ENCODE results near the gene CD47. TPM values are rescaled to one million over a fixed set of nuclear protein-coding genes. Genes with fewer than 3 reads are reported as not detected.

CD47 gene
- total RNA-seq, 1 experiment from 2014 or later: 76.9 TPM

DNA sequence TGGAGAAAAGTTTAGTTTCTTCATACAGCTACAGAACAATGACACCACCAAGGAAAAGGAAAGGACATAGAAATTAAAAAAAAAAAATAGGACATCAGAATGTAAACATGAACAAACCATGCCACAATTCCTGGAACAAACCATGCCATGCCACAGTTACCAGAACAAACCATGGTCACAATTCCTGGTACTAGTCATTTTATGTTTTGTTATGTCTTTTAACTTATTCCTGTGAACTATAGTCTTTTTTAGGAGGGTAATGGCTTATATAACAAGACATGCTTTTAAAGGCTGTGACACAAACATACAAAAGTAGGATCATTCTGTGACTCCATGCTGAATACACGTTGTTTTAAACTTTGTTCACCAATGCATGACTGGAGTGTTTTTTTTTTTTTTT, 42.8 kb downstream of the CD47 start:
- no peak for TF ChIP-seq EZH2 (IDR thresholded peaks at IDR 0.05; ENCODE audit: low read depth)
- TF ChIP-seq, protein P1, sequence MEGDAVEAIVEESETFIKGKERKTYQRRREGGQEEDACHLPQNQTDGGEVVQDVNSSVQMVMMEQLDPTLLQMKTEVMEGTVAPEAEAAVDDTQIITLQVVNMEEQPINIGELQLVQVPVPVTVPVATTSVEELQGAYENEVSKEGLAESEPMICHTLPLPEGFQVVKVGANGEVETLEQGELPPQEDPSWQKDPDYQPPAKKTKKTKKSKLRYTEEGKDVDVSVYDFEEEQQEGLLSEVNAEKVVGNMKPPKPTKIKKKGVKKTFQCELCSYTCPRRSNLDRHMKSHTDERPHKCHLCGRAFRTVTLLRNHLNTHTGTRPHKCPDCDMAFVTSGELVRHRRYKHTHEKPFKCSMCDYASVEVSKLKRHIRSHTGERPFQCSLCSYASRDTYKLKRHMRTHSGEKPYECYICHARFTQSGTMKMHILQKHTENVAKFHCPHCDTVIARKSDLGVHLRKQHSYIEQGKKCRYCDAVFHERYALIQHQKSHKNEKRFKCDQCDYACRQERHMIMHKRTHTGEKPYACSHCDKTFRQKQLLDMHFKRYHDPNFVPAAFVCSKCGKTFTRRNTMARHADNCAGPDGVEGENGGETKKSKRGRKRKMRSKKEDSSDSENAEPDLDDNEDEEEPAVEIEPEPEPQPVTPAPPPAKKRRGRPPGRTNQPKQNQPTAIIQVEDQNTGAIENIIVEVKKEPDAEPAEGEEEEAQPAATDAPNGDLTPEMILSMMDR (conservative IDR thresholded peaks at IDR 0.05): no peak
- H3K4me2 ChIP-seq: no peak overlapping the region
- CTCF ChIA-PET: no interaction called here
- no peaks in the 10 kb centered on the region for H4K20me1 ChIP-seq (ENCODE audit: insufficient read depth)
- peaks cover 4% of the 10 kb centered on the region for H3K4me1 ChIP-seq (replicated peaks; ENCODE audit: insufficient read depth)
- peaks cover 3% of the 10 kb centered on the region for H3K36me3 ChIP-seq (ENCODE audit: low read depth)
- H3K9me2 ChIP-seq (ENCODE audit: insufficient read depth): no peaks in the 10 kb centered on the region
- no peak overlapping the region for H2AFZ ChIP-seq
- DNase-seq: no peak
- H3F3A ChIP-seq (ENCODE audit: insufficient read depth, low read depth): no peaks in the 10 kb centered on the region
- no TSS peak for BruUV-seq (replicated peaks)
- intact Hi-C loops (cut with micrococcal nuclease; ENCODE audit: unreplicated experiment): no loop called here
- no peaks in the 10 kb centered on the region for H3K9me3 ChIP-seq (ENCODE audit: insufficient read depth, low read depth)
- no peaks in the 10 kb centered on the region for H3K79me2 ChIP-seq (ENCODE audit: low read depth)
- H3K27me3 ChIP-seq (ENCODE audit: insufficient read depth, low read depth): no peaks in the 10 kb centered on the region
- H3K4me3 ChIP-seq: no peak overlapping the region
- POLR2A ChIA-PET (ENCODE audit: unreplicated experiment): interaction anchor here (0.6 kb wide), 1 partner anchor 120 kb away, joined by 7 read pairs; no protein-coding TSS in a partner anchor
- no peak overlapping the region for H3K27ac ChIP-seq

DNA sequence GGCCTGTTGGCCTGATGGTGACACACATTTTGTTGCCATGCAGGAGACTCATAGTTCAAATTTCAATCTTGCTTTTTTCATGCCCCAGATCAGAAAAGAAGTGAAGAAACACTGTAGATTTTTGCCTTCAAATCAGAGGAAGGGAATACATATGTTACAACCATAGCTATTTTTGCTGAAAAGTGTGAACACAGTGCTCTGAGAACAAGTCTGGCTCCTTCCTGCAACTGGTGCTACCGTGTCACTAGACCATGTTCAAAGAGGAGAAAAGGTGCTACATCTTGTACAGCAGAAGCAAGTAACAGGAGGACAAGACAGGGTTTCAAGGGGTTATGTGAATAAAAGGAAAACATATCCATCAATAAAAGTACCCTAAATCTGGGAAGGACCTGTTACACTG, 44.6 kb downstream of the CD47 start:
- TF ChIP-seq, protein P1 (conservative IDR thresholded peaks at IDR 0.05): no peak
- TF ChIP-seq EZH2 (IDR thresholded peaks at IDR 0.05; ENCODE audit: low read depth): no peak
- Histone ChIP-seq H3K4me1 (replicated peaks; ENCODE audit: insufficient read depth) (no peaks in the 10 kb centered on the region), H3K4me2 (no peak overlapping the region), H3K79me2 (ENCODE audit: low read depth) (no peaks in the 10 kb centered on the region), H2AFZ (no peak overlapping the region), H3K4me3 (no peak overlapping the region), H3K27me3 (ENCODE audit: insufficient read depth, low read depth) (no peaks in the 10 kb centered on the region), H3K9me2 (ENCODE audit: insufficient read depth) (no peaks in the 10 kb centered on the region), H3F3A (ENCODE audit: insufficient read depth, low read depth) (no peaks in the 10 kb centered on the region), H3K36me3 (ENCODE audit: low read depth) (peaks cover 3% of the 10 kb centered on the region), H4K20me1 (ENCODE audit: insufficient read depth) (no peaks in the 10 kb centered on the region), H3K9me3 (ENCODE audit: insufficient read depth, low read depth) (no peaks in the 10 kb centered on the region), H3K27ac (no peak overlapping the region)
- BruUV-seq (replicated peaks): no TSS peak
- no peak for DNase-seq
- intact Hi-C loops (cut with micrococcal nuclease; ENCODE audit: unreplicated experiment): no loop called here
- POLR2A ChIA-PET (ENCODE audit: unreplicated experiment): no interaction called here
- CTCF ChIA-PET: no interaction called here

- Histone ChIP-seq H3K4me1 (replicated peaks; ENCODE audit: insufficient read depth) (no peaks in the 10 kb centered on the region), H2AFZ (no peak overlapping the region), H3K9me2 (ENCODE audit: insufficient read depth) (no peaks in the 10 kb centered on the region), H3F3A (ENCODE audit: insufficient read depth, low read depth) (no peaks in the 10 kb centered on the region), H3K4me3 (no peak overlapping the region), H3K79me2 (ENCODE audit: low read depth) (no peaks in the 10 kb centered on the region), H3K4me2 (no peak overlapping the region), H3K36me3 (ENCODE audit: low read depth) (peaks cover 3% of the 10 kb centered on the region; the same call in 1 of the 2 replicates), H3K9me3 (ENCODE audit: insufficient read depth, low read depth) (no peaks in the 10 kb centered on the region), H4K20me1 (ENCODE audit: insufficient read depth) (no peaks in the 10 kb centered on the region), H3K27me3 (ENCODE audit: insufficient read depth, low read depth) (no peaks in the 10 kb centered on the region), H3K27ac (no peak overlapping the region)
- POLR2A ChIA-PET (ENCODE audit: unreplicated experiment): no interaction called here
- DNase-seq: no peak
- intact Hi-C loops (cut with micrococcal nuclease; ENCODE audit: unreplicated experiment): no loop called here
- TF ChIP-seq, protein P1 (conservative IDR thresholded peaks at IDR 0.05): no peak
- no peak for TF ChIP-seq EZH2 (IDR thresholded peaks at IDR 0.05; ENCODE audit: low read depth)
- CTCF ChIA-PET: interaction anchor here (0.7 kb wide), 2 partner anchors 271 to 273 kb away, joined by 5 to 18 read pairs; no protein-coding TSS in a partner anchor
- BruUV-seq (replicated peaks): no TSS peak
These were observed 46.1 kb downstream of the CD47 start for GRCh38 chr3:108044699-108045098.
